GM12873 (cell line): ENCODE measurements around the gene SCUBE1.

Experiments
- TF ChIP-seq, protein P1 (sequence below): IDR thresholded peaks from 2 replicates; pipeline ENCODE4 v1.5.1; 2012; ENCODE audit warnings: low read depth, mild to moderate bottlenecking, moderate library complexity, low read length, control low read depth; ENCODE audit not compliant: insufficient read depth; ENCODE audit errors: missing control alignments

Gene SCUBE1

GRCh38 chr22:43181321-43182076 is 161.7 kb downstream of the SCUBE1 start:
- TF ChIP-seq, protein P1, sequence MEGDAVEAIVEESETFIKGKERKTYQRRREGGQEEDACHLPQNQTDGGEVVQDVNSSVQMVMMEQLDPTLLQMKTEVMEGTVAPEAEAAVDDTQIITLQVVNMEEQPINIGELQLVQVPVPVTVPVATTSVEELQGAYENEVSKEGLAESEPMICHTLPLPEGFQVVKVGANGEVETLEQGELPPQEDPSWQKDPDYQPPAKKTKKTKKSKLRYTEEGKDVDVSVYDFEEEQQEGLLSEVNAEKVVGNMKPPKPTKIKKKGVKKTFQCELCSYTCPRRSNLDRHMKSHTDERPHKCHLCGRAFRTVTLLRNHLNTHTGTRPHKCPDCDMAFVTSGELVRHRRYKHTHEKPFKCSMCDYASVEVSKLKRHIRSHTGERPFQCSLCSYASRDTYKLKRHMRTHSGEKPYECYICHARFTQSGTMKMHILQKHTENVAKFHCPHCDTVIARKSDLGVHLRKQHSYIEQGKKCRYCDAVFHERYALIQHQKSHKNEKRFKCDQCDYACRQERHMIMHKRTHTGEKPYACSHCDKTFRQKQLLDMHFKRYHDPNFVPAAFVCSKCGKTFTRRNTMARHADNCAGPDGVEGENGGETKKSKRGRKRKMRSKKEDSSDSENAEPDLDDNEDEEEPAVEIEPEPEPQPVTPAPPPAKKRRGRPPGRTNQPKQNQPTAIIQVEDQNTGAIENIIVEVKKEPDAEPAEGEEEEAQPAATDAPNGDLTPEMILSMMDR, result no peak

GRCh38 chr22:43180670-43181069 is 162.5 kb downstream of the SCUBE1 start:
- TF ChIP-seq, protein P1, result no peak

- TF ChIP-seq, protein P1, result no peak
These were observed 163.3 kb downstream of the SCUBE1 start for GRCh38 chr22:43179911-43180195.

GRCh38 chr22:43179146-43179910 is 163.8 kb downstream of the SCUBE1 start:
- TF ChIP-seq, protein P1, result no peak

- TF ChIP-seq, protein P1, result no peak
These were observed 165.7 kb downstream of the SCUBE1 start for GRCh38 chr22:43177479-43177878.

DNA sequence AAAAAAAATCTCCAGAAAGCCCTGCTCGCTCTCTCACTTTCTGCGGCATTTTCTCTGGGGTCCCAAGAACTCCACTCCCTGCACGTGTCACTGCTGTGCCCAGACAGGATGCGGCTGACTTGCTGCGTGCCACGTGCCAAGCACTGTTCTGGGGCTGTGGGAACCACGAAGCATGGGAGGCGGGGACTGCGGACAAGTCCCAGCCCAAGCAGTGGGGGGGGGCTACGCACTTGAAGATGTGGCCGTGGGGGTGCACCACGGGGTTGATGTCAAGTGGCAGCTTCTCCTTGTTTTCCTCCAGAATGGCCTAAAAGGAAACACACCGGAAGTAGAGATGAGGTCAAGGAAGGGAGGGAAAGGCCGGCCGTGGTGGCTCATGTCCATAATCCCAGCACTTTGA is 167.1 kb downstream of the SCUBE1 start:
- TF ChIP-seq, protein P1, result no peak

DNA sequence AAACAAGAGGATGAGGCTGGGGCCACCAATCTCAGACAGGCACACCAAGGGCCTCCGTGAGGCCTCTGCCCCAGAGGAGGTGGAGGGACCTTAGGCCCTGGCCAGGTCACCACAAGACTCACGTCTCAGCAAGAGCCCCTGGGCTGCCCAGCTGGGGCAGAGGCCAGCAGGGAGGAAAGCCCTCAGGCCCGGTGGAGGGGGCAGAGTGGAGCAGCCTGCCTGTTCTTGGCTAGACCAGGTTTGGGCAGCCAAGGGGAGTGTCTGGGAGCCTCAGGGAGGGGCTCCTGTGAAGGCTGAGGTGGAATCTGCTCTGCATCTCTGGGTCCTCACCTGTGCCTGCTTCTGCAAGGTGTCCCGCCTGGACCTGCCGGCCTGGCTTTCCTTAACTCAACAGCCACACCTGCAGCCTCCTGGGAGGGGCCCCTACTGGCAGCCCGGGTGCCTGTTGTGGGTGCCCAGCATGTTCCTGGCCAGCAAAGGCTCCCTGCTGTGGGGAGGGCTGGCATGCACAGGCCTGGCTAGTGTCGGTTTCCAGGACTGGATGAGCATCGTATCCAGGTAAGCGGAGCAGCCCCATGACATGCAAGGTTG is 168.1 kb downstream of the SCUBE1 start:
- TF ChIP-seq, protein P1, result no peak
